ENCODE measurements around the gene ANKRD55.
"Not testable (repeated sequence)": the region's sequence is repeated elsewhere in the genome, so short reads cannot be mapped to it uniquely, and the experiment has no call there.

Gene ANKRD55

GRCh38 chr5:56110646-56111403, 122.3 kb downstream of the ANKRD55 start:
- no peak for TF ChIP-seq CTCF (IDR thresholded peaks at IDR 0.05; ENCODE audit: borderline replicate concordance, insufficient read depth, low read depth, low read length)
- H3K4me3 ChIP-seq (ENCODE audit: low read depth, low read length): no peak overlapping the region

GRCh38 chr5:56108246-56108645, 124.9 kb downstream of the ANKRD55 start:
- no peak for TF ChIP-seq CTCF (IDR thresholded peaks at IDR 0.05; ENCODE audit: borderline replicate concordance, insufficient read depth, low read depth, low read length)
- no peak overlapping the region for H3K4me3 ChIP-seq (ENCODE audit: low read depth, low read length)

- TF ChIP-seq CTCF (IDR thresholded peaks at IDR 0.05; ENCODE audit: borderline replicate concordance, insufficient read depth, low read depth, low read length): no peak
- H3K4me3 ChIP-seq (ENCODE audit: low read depth, low read length): no peak overlapping the region
Observed at GRCh38 chr5:56106837-56107236, 126.3 kb downstream of the ANKRD55 start.

- TF ChIP-seq CTCF (IDR thresholded peaks at IDR 0.05; ENCODE audit: borderline replicate concordance, insufficient read depth, low read depth, low read length): no peak
- H3K4me3 ChIP-seq (ENCODE audit: low read depth, low read length): no peak overlapping the region
Observed at GRCh38 chr5:56105511-56106291, 127.4 kb downstream of the ANKRD55 start.

GRCh38 chr5:56102889-56103288, 130.2 kb downstream of the ANKRD55 start:
- H3K4me3 ChIP-seq (ENCODE audit: low read depth, low read length): no peak overlapping the region
- no peak for TF ChIP-seq CTCF (IDR thresholded peaks at IDR 0.05; ENCODE audit: borderline replicate concordance, insufficient read depth, low read depth, low read length)

GRCh38 chr5:56102207-56102606, 130.9 kb downstream of the ANKRD55 start:
- H3K4me3 ChIP-seq (ENCODE audit: low read depth, low read length): not testable (repeated sequence)

DNA sequence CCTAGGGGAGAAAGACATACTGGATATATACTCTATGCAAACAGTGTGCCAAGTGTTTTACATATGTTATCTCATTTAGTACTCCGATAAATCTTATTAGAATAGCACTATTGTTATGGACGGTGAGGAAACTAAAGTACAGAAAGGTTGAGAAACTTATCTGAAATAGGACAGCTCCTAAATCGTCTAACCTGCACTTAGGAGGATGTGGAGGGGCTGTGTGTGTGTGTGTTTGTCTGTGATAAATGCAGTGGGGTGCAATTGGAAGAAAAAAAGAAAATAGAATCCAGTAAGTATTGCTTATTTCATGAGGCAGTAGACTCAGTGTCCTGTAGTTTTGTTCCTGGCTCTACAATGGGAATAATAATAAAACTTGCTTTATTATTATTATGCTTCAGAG, 131.9 kb downstream of the ANKRD55 start:
- TF ChIP-seq CTCF (IDR thresholded peaks at IDR 0.05; ENCODE audit: borderline replicate concordance, insufficient read depth, low read depth, low read length): no peak
- H3K4me3 ChIP-seq (ENCODE audit: low read depth, low read length): no peak overlapping the region

Data from GM12875 (cell line).